ENCODE results near the gene FAM89A. TPM values are rescaled to one million over a fixed set of nuclear protein-coding genes. Genes with fewer than 3 reads are reported as not detected.

FAM89A gene
- total and polyA plus RNA-seq, 4 donors: 14.3 to 27.1 (median 23.2) TPM

GRCh38 chr1:231001892-231002291 is 38.2 kb downstream of the FAM89A start:
- Histone ChIP-seq H3K4me3 (no peak overlapping the region), H3K36me3 (ENCODE audit: control insufficient read depth in 4 of 4, insufficient read depth in 4 of 4, low read length in 4 of 4) (peaks cover 25 to 40% (median 35%) of the 10 kb centered on the region in 4 donors), H3K27ac (ENCODE audit: low read depth in 1 of 2, low read length in 1 of 2) (no peak overlapping the region), H3K9me3 (ENCODE audit: control insufficient read depth in 4 of 4, insufficient read depth in 3 of 4, low read length in 3 of 4) (peaks cover 0 to 11% (median 6%) of the 10 kb centered on the region in 4 donors), H3K9ac (ENCODE audit: insufficient read depth in 1 of 2, low read length in 2 of 2) (no peak overlapping the region), H3K4me1 (ENCODE audit: control insufficient read depth in 5 of 5, insufficient read depth in 5 of 5, low read length in 5 of 5) (no peaks in the 10 kb centered on the region), H3K27me3 (ENCODE audit: control insufficient read depth in 3 of 3, insufficient read depth in 3 of 3, low read length in 2 of 3) (no peaks in the 10 kb centered on the region)
- DNase-seq: no peak
- no peak for TF ChIP-seq CTCF (IDR thresholded peaks at IDR 0.05; ENCODE audit: control extremely low read depth, extremely low read depth)
- ATAC-seq (ENCODE audit: insufficient read depth, low FRiP score): no peak

GRCh38 chr1:231000639-231001038 is 39.4 kb downstream of the FAM89A start:
- Histone ChIP-seq H3K27ac (ENCODE audit: low read depth in 1 of 2, low read length in 1 of 2) (no peak overlapping the region), H3K36me3 (ENCODE audit: control insufficient read depth in 4 of 4, insufficient read depth in 4 of 4, low read length in 4 of 4) (peaks cover 33 to 44% (median 37%) of the 10 kb centered on the region in 4 donors), H3K4me1 (ENCODE audit: control insufficient read depth in 5 of 5, insufficient read depth in 5 of 5, low read length in 5 of 5) (no peaks in the 10 kb centered on the region), H3K4me3 (no peak overlapping the region), H3K9me3 (ENCODE audit: control insufficient read depth in 4 of 4, insufficient read depth in 3 of 4, low read length in 3 of 4) (peaks cover 0 to 9% (median 6%) of the 10 kb centered on the region in 4 donors), H3K9ac (ENCODE audit: insufficient read depth in 1 of 2, low read length in 2 of 2) (no peak overlapping the region), H3K27me3 (ENCODE audit: control insufficient read depth in 3 of 3, insufficient read depth in 3 of 3, low read length in 2 of 3) (no peaks in the 10 kb centered on the region)
- 95 to 97% methylated on average over 1 of the region's 1 CpG for WGBS, 2 donors
- ATAC-seq (ENCODE audit: insufficient read depth, low FRiP score): no peak
- TF ChIP-seq CTCF (IDR thresholded peaks at IDR 0.05; ENCODE audit: control extremely low read depth, extremely low read depth): no peak
- no peak for DNase-seq

- Histone ChIP-seq H3K36me3 (ENCODE audit: control insufficient read depth in 4 of 4, insufficient read depth in 4 of 4, low read length in 4 of 4) (peaks cover 33 to 45% (median 37%) of the 10 kb centered on the region in 4 donors), H3K27me3 (ENCODE audit: control insufficient read depth in 3 of 3, insufficient read depth in 3 of 3, low read length in 2 of 3) (no peaks in the 10 kb centered on the region), H3K27ac (ENCODE audit: low read depth in 1 of 2, low read length in 1 of 2) (no peak overlapping the region), H3K9me3 (ENCODE audit: control insufficient read depth in 4 of 4, insufficient read depth in 3 of 4, low read length in 3 of 4) (peaks cover 0 to 8% (median 6%) of the 10 kb centered on the region in 4 donors), H3K9ac (ENCODE audit: insufficient read depth in 1 of 2, low read length in 2 of 2) (no peak overlapping the region), H3K4me3 (no peak overlapping the region), H3K4me1 (ENCODE audit: control insufficient read depth in 5 of 5, insufficient read depth in 5 of 5, low read length in 5 of 5) (no peaks in the 10 kb centered on the region)
- TF ChIP-seq CTCF (IDR thresholded peaks at IDR 0.05; ENCODE audit: control extremely low read depth, extremely low read depth): no peak
- WGBS, 2 donors: 95 to 96% methylated on average over 4 of the region's 4 CpGs
- ATAC-seq (ENCODE audit: insufficient read depth, low FRiP score): no peak
- no peak for DNase-seq
These were observed 39.9 kb downstream of the FAM89A start for GRCh38 chr1:231000201-231000600.

- H3K36me3 ChIP-seq (ENCODE audit: control insufficient read depth in 4 of 4, insufficient read depth in 4 of 4, low read length in 4 of 4): peaks cover 29 to 41% (median 37%) of the 10 kb centered on the region in 4 donors
- H3K9me3 ChIP-seq (ENCODE audit: control insufficient read depth in 4 of 4, insufficient read depth in 3 of 4, low read length in 3 of 4): no peaks in the 10 kb centered on the region
- peaks cover 0 to 6% (median 0%) of the 10 kb centered on the region in 5 donors for H3K4me1 ChIP-seq (ENCODE audit: control insufficient read depth in 5 of 5, insufficient read depth in 5 of 5, low read length in 5 of 5)
- no peaks in the 10 kb centered on the region for H3K27me3 ChIP-seq (ENCODE audit: control insufficient read depth in 3 of 3, insufficient read depth in 3 of 3, low read length in 2 of 3)
- DNase-seq: no peak
- no peak overlapping the region for H3K9ac ChIP-seq (ENCODE audit: insufficient read depth in 1 of 2, low read length in 2 of 2)
- no peak overlapping the region for H3K4me3 ChIP-seq
- no peak for TF ChIP-seq CTCF (IDR thresholded peaks at IDR 0.05; ENCODE audit: control extremely low read depth, extremely low read depth)
- WGBS, 2 donors: 96 to 97% methylated on average over 1 of the region's 1 CpG
- no peak for ATAC-seq (ENCODE audit: insufficient read depth, low FRiP score)
- H3K27ac ChIP-seq (ENCODE audit: low read depth in 1 of 2, low read length in 1 of 2): no peak overlapping the region
These were observed 45.2 kb downstream of the FAM89A start for GRCh38 chr1:230994860-230995259.

All from lung (tissue), 12 donors.